ENCODE results near the gene C16orf46.

GRCh38 chr16:81070979-81071378 is 6.1 kb downstream of the C16orf46 start:
- TF ChIP-seq CTCF (IDR thresholded peaks at IDR 0.05; ENCODE audit: low read depth, low read length, poor library complexity, severe bottlenecking) (no peak), EZH2phosphoT487 (IDR thresholded peaks at IDR 0.05; ENCODE audit: borderline replicate concordance, low read length) (no peak)

Measured in DOHH2 (cell line).